ENCODE measurements around the gene FAM53B. TPM values are rescaled to one million over a fixed set of nuclear protein-coding genes. Genes with fewer than 3 reads are reported as not detected.

The FAM53B gene
- total RNA-seq, 4 donors from 2014 or later: 60.8 to 84.8 (median 78.8) TPM

DNA sequence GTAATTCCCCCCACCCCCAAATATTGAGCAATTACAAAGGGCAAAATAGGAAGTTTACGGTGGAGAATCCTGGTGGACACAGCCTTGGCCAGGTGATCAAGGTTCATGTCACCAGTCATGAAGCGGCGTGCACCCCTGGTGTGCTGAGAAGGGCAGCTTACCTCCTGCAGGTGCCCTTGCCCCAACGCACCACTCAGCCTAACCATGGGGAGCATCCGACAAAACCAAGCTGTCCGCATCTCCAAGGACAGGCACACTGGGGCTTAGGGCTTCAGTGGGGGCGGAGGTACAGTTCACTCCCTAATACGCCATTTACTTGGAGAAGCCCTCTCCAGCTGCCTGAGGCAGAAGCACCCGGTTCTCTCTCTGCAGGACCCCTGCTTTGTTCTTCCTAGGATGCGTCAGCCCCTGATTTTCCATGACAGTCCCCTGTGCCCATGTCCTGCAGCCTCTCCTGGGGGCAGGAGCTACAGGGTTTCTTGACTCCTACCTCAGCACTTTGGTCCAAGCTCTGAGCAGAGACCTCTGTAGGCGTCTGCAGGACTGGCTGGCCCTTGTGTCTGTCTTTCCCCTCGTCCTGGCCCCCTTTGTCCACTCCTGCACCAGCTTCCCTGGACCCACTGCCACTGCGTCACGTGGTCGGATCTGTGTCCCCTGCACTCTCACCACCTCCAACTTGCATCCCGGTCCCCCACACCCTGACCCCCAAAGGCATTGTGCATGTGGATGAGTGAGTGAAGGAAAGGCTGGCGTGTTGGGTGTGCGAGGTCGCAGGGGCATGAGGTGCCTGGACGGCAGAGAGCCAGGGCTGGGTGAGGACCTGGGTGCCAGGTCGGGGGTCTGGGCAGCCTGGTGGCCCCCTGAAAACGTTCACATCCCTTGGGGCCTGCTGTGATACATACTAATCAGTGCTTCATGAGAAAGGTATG is 168.8 kb downstream of the FAM53B start:
- H3K27ac ChIP-seq: no peak overlapping the region
- DNase-seq (ENCODE audit: low spot score in 2 of 2): no peak
- TF ChIP-seq EP300 (IDR thresholded peaks at IDR 0.05): no peak
- TF ChIP-seq POLR2A (IDR thresholded peaks at IDR 0.05): no peak
- TF ChIP-seq, protein P1, sequence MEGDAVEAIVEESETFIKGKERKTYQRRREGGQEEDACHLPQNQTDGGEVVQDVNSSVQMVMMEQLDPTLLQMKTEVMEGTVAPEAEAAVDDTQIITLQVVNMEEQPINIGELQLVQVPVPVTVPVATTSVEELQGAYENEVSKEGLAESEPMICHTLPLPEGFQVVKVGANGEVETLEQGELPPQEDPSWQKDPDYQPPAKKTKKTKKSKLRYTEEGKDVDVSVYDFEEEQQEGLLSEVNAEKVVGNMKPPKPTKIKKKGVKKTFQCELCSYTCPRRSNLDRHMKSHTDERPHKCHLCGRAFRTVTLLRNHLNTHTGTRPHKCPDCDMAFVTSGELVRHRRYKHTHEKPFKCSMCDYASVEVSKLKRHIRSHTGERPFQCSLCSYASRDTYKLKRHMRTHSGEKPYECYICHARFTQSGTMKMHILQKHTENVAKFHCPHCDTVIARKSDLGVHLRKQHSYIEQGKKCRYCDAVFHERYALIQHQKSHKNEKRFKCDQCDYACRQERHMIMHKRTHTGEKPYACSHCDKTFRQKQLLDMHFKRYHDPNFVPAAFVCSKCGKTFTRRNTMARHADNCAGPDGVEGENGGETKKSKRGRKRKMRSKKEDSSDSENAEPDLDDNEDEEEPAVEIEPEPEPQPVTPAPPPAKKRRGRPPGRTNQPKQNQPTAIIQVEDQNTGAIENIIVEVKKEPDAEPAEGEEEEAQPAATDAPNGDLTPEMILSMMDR (IDR thresholded peaks at IDR 0.05): no peak
- no peaks in the 10 kb centered on the region for H3K36me3 ChIP-seq
- 84 to 86% methylated on average over 22 of the region's 22 CpGs for WGBS, 2 donors
- H3K9me3 ChIP-seq: peaks cover 0 to 5% (median 0%) of the 10 kb centered on the region in 4 donors
- no peaks in the 10 kb centered on the region for H3K4me1 ChIP-seq
- no peaks in the 10 kb centered on the region for H3K27me3 ChIP-seq
- no peak overlapping the region for H3K4me3 ChIP-seq

DNA sequence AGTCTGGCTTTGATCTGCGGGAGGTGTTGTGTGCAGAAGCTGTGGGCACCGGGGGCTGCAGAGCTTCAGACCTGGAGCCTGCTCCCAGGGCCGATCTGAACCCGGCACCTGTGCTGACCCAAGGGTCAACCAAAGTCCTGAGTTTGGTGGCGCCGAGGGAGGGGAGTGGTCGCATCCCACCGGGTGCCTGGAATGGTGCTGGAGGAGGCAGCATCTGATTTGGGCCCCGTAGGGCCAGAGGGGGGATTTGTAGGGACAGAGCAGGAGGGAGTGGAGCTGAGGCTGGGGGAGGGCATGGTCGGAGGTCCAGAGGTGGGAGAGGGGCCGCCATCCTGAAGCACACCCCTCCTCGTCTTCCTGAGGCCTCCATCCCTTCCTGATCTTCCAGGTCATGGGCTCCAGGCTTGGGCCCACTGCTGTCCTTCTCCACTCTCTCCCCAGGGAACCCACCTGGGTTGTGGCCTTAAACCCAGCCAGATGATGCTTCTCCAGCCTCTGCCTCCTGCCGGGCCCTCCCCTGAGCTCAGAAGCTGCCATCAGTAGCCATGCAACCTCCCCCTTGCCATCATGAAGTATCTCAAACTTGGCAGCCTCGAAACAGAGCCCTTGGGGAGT is 169.6 kb downstream of the FAM53B start:
- H3K36me3 ChIP-seq: no peaks in the 10 kb centered on the region
- H3K4me1 ChIP-seq: no peaks in the 10 kb centered on the region
- no peaks in the 10 kb centered on the region for H3K9me3 ChIP-seq
- H3K27ac ChIP-seq: no peak overlapping the region
- no peak overlapping the region for H3K4me3 ChIP-seq
- 87 to 93% methylated on average over 14 of the region's 14 CpGs for WGBS, 2 donors
- no peak for DNase-seq (ENCODE audit: low spot score in 2 of 2)
- no peak for TF ChIP-seq POLR2A (IDR thresholded peaks at IDR 0.05)
- TF ChIP-seq, protein P1 (IDR thresholded peaks at IDR 0.05): no peak
- H3K27me3 ChIP-seq: no peaks in the 10 kb centered on the region

DNA sequence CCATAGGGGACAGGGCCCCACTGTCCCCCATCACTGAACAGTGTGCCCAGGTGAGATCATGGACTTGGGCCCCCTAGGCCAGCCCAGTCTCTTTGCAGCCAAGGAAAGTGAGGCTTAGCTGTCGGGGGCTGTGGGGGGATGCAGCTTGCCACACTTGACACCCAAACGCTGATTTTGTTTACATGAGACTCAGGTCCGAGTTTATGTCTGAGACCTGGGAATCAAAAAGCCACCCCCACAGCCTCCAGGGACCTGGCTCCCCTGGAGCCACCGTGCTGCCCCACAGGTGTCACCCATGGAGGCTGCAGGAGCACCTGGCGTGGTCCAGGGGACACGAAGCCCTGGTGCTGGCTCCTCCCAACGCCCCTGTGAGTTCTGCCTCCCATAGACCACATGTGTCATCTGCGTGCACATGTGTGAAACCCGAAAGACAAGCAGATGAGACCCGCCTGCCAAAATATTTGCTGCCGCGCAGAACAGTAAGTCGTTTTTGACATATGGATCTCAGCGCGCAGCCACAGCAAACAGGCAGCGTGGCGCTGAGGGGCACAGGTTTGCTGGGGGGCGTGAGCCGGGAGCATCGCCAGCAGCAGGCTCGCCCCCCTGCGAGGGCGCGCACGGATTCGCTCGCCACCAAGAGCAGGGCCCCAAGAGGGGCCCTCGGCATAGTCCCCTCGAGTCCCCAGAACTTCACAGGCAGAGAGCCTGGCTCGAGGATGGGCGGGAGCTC is 170.3 kb downstream of the FAM53B start:
- H3K9me3 ChIP-seq: no peaks in the 10 kb centered on the region
- 83 to 91% methylated on average over 31 of the region's 31 CpGs for WGBS, 2 donors
- TF ChIP-seq EP300 (IDR thresholded peaks at IDR 0.05) (no peak), POLR2A (IDR thresholded peaks at IDR 0.05) (no peak)
- TF ChIP-seq, protein P1 (IDR thresholded peaks at IDR 0.05): no peak
- H3K27me3 ChIP-seq: no peaks in the 10 kb centered on the region
- no peaks in the 10 kb centered on the region for H3K36me3 ChIP-seq
- no peak overlapping the region for H3K4me3 ChIP-seq
- no peaks in the 10 kb centered on the region for H3K4me1 ChIP-seq
- no peak for DNase-seq (ENCODE audit: low spot score in 2 of 2)
- no peak overlapping the region for H3K27ac ChIP-seq

DNA sequence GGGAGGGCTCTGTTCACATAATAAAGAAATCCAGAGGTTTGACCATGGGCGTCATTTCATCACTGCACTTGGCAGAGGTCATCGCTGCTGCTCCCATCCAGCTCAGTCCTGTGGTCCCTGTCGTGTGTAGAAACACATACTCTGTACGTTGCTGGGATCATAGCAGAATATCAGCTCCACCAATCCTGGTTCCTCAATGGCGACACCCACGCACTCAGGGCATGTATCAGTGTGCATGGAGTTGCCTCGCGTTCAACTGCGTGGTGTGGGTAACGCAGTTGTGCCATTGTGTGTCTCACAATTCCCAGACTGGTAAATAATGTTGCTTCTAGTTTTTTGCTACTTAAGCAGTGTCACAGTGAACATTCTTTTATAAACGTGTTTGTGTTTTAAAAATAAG is 171.4 kb downstream of the FAM53B start:
- Histone ChIP-seq H3K36me3 (no peaks in the 10 kb centered on the region), H3K4me3 (no peak overlapping the region), H3K27me3 (no peaks in the 10 kb centered on the region), H3K9me3 (no peaks in the 10 kb centered on the region), H3K4me1 (no peaks in the 10 kb centered on the region), H3K27ac (no peak overlapping the region)
- TF ChIP-seq POLR2A (IDR thresholded peaks at IDR 0.05) (no peak), EP300 (IDR thresholded peaks at IDR 0.05) (no peak)
- TF ChIP-seq, protein P1 (IDR thresholded peaks at IDR 0.05): no peak
- WGBS, 2 donors: 76 to 84% methylated on average over 11 of the region's 11 CpGs
- no peak for DNase-seq (ENCODE audit: low spot score in 2 of 2)

Data from tibial nerve (tissue), 4 donors.